Thyroid gland (tissue), 4 donors: Measurements from ENCODE around the gene ANTXR1.

Experiments
- CTCF ChIP-seq, 6 experiments: fragments of 200-600 bp in 3 of 6; fragments of 450-650 bp in 3 of 6; sonication (generic) in 3 of 6; IDR thresholded peaks; one replicate each; pipeline ENCODE4 v1.5.1; 2016 to 2019; ENCODE audit warnings: antibody characterized with exemption in 6 of 6, mild to moderate bottlenecking in 2 of 6, inconsistent platforms in 1 of 6, moderate library complexity in 1 of 6
- POLR2A ChIP-seq, 2 donors: fragments of 450-650 bp; IDR thresholded peaks; one replicate each; pipeline ENCODE4 v1.6.1; 2017; ENCODE audit warnings: antibody characterized with exemption in 2 of 2, mild to moderate bottlenecking in 2 of 2, moderate library complexity in 1 of 2

- peak in 3 of 6 experiments; percentile 20 to 47 (median 39) for TF ChIP-seq CTCF (IDR thresholded peaks at IDR 0.05)
- no peak for TF ChIP-seq POLR2A (IDR thresholded peaks at IDR 0.05)
Measured at GRCh38 chr2:69159986-69160385, 147.0 kb downstream of the ANTXR1 start.
